ENCODE measurements around the gene PPARGC1A. TPM values are rescaled to one million over a fixed set of nuclear protein-coding genes. Genes with fewer than 3 reads are reported as not detected.

The PPARGC1A gene
- total and polyA plus RNA-seq, 4 donors = 7.7 to 34.6 (median 16.3) TPM

DNA sequence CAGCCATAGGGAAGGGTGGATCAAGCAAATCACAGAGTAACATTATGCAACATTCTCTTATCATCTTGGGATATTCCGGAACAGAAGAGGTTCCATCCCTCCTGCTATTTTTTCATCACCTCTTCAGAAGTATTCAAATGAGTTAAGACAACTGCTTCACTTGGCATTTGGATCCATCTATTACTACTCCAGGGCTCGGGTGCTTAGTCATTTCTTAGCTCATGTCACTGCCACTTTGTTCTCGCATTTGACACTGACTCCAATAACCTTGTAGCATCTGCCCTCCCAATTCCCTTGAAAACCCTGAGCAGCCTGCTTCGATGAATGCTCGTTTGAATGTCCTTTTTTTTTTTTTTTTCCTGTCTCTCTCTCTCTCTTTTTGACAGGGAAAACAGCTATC is 114.9 kb downstream of the PPARGC1A start:
- Histone ChIP-seq H3K27me3 (ENCODE audit: control insufficient read depth in 4 of 4, insufficient read depth in 4 of 4, low read length in 3 of 4) (no peaks in the 10 kb centered on the region), H3K9ac (ENCODE audit: low read depth in 1 of 2, low read length in 2 of 2) (no peak overlapping the region), H3K9me3 (ENCODE audit: control insufficient read depth in 4 of 4, low read length in 3 of 4) (no peaks in the 10 kb centered on the region), H3K4me3 (ENCODE audit: low read depth in 1 of 3, low read length in 3 of 3) (no peak overlapping the region), H3K36me3 (ENCODE audit: control insufficient read depth in 4 of 4, insufficient read depth in 3 of 4, low read depth in 1 of 4, low read length in 3 of 4) (no peaks in the 10 kb centered on the region), H3K4me1 (ENCODE audit: control insufficient read depth in 4 of 4, insufficient read depth in 4 of 4, low read length in 3 of 4) (no peaks in the 10 kb centered on the region), H3K27ac (ENCODE audit: low read depth in 1 of 2, low read length in 2 of 2) (no peak overlapping the region)
- WGBS = 81% methylated on average over 5 of the region's 5 CpGs
- DNase-seq (ENCODE audit: low spot score) = no peak
- TF ChIP-seq TAF1 (conservative IDR thresholded peaks at IDR 0.05) (no peak), RXRA (IDR thresholded peaks at IDR 0.05) (no peak), GABPA (IDR thresholded peaks at IDR 0.05 in 1 of 2, conservative IDR thresholded peaks at IDR 0.05 in 1 of 2) (no peak), HNF4A (conservative IDR thresholded peaks at IDR 0.05) (no peak), JUND (IDR thresholded peaks at IDR 0.05) (no peak), MAX (IDR thresholded peaks at IDR 0.05) (no peak), ATF3 (IDR thresholded peaks at IDR 0.05) (no peak), HNF4G (IDR thresholded peaks at IDR 0.05) (no peak)
- TF ChIP-seq, protein P1, sequence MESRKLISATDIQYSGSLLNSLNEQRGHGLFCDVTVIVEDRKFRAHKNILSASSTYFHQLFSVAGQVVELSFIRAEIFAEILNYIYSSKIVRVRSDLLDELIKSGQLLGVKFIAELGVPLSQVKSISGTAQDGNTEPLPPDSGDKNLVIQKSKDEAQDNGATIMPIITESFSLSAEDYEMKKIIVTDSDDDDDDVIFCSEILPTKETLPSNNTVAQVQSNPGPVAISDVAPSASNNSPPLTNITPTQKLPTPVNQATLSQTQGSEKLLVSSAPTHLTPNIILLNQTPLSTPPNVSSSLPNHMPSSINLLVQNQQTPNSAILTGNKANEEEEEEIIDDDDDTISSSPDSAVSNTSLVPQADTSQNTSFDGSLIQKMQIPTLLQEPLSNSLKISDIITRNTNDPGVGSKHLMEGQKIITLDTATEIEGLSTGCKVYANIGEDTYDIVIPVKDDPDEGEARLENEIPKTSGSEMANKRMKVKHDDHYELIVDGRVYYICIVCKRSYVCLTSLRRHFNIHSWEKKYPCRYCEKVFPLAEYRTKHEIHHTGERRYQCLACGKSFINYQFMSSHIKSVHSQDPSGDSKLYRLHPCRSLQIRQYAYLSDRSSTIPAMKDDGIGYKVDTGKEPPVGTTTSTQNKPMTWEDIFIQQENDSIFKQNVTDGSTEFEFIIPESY (IDR thresholded peaks at IDR 0.05) = no peak

DNA sequence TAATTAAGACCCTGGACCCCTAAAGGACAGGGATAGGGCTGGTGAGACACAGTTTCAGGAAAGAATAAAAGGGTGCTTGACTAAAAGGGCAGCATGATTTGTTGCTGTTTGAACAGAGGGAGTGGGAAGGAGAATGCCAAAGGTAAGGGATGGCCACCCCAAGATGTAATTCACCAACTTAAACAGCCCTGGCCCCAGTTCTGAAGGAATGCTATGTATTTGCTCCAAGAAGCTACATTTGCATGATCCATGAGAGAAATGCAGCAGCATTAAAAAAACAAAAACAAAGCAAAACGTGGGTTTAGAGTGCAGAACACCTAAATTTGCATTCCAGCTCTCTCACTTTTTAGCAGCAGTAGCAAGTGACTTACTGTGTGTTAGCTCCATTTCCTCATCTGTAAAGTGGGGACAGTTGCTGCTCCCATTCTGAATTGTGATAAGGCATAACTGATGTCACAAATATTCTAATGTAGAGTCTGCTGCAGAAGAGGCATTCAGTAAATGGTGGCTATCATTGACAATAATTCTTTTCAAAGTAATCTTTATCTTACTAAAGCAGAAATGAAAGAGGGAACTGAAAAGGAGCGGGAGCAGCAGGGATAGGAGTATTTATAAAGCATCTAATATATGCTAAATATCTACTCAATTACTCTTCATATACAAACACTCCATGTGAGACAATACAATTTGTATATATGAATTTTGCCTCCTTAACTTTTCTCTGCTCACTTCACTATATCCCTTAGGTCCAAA is 115.8 kb downstream of the PPARGC1A start:
- Histone ChIP-seq H3K4me1 (ENCODE audit: control insufficient read depth in 4 of 4, insufficient read depth in 4 of 4, low read length in 3 of 4) (no peaks in the 10 kb centered on the region), H3K9me3 (ENCODE audit: control insufficient read depth in 4 of 4, low read length in 3 of 4) (no peaks in the 10 kb centered on the region), H3K9ac (ENCODE audit: low read depth in 1 of 2, low read length in 2 of 2) (no peak overlapping the region), H3K4me3 (ENCODE audit: low read depth in 1 of 3, low read length in 3 of 3) (no peak overlapping the region), H3K27me3 (ENCODE audit: control insufficient read depth in 4 of 4, insufficient read depth in 4 of 4, low read length in 3 of 4) (no peaks in the 10 kb centered on the region), H3K36me3 (ENCODE audit: control insufficient read depth in 4 of 4, insufficient read depth in 3 of 4, low read depth in 1 of 4, low read length in 3 of 4) (no peaks in the 10 kb centered on the region), H3K27ac (ENCODE audit: low read depth in 1 of 2, low read length in 2 of 2) (no peak overlapping the region)
- 76% methylated on average over 2 of the region's 2 CpGs for WGBS
- TF ChIP-seq FOXA2 (IDR thresholded peaks at IDR 0.05) (no peak), RAD21 (IDR thresholded peaks at IDR 0.05) (no peak), JUND (IDR thresholded peaks at IDR 0.05) (no peak), GABPA (IDR thresholded peaks at IDR 0.05 in 1 of 2, conservative IDR thresholded peaks at IDR 0.05 in 1 of 2) (no peak), SP1 (IDR thresholded peaks at IDR 0.05) (no peak)
- TF ChIP-seq, protein P1 (IDR thresholded peaks at IDR 0.05) = no peak
- no peak for DNase-seq (ENCODE audit: low spot score)

DNA sequence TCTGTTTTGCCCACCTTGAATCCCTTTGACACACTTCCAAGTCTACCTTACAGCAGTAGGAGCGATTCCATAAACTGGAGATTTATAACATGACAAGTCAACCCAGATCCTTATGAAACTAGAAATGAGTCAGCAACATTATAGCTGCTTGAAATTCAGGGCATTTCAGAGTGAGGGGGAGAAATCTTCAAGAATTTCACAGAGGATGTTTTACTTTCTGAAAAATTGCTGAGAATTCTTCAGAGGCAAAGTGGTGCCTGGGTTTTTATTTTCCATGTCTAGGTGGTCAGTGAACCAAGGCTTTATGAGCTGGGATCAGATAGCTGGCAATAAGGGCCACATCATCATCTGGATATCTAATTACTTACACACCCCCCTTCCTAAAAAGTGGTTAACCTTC is 119.8 kb downstream of the PPARGC1A start:
- H3K4me3 ChIP-seq (ENCODE audit: low read depth in 1 of 3, low read length in 3 of 3) = no peak overlapping the region
- no peak for DNase-seq (ENCODE audit: low spot score)
- 74% methylated on average over 1 of the region's 1 CpG for WGBS
- no peaks in the 10 kb centered on the region for H3K9me3 ChIP-seq (ENCODE audit: control insufficient read depth in 4 of 4, low read length in 3 of 4)
- H3K27ac ChIP-seq (ENCODE audit: low read depth in 1 of 2, low read length in 2 of 2) = no peak overlapping the region
- TF ChIP-seq FOXA2 (IDR thresholded peaks at IDR 0.05) (no peak), FOXA1 (IDR thresholded peaks at IDR 0.05) (no peak), ATF3 (IDR thresholded peaks at IDR 0.05) (no peak), YY1 (IDR thresholded peaks at IDR 0.05) (no peak), EGR1 (IDR thresholded peaks at IDR 0.05; ENCODE audit: low read depth in 2 of 2) (no peak), TAF1 (conservative IDR thresholded peaks at IDR 0.05) (no peak)
- TF ChIP-seq, protein P2, sequence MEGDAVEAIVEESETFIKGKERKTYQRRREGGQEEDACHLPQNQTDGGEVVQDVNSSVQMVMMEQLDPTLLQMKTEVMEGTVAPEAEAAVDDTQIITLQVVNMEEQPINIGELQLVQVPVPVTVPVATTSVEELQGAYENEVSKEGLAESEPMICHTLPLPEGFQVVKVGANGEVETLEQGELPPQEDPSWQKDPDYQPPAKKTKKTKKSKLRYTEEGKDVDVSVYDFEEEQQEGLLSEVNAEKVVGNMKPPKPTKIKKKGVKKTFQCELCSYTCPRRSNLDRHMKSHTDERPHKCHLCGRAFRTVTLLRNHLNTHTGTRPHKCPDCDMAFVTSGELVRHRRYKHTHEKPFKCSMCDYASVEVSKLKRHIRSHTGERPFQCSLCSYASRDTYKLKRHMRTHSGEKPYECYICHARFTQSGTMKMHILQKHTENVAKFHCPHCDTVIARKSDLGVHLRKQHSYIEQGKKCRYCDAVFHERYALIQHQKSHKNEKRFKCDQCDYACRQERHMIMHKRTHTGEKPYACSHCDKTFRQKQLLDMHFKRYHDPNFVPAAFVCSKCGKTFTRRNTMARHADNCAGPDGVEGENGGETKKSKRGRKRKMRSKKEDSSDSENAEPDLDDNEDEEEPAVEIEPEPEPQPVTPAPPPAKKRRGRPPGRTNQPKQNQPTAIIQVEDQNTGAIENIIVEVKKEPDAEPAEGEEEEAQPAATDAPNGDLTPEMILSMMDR (IDR thresholded peaks at IDR 0.05; ENCODE audit: low read depth, low read length, missing input control) = no peak
- TF ChIP-seq, protein P1 (IDR thresholded peaks at IDR 0.05) = no peak
- H3K27me3 ChIP-seq (ENCODE audit: control insufficient read depth in 4 of 4, insufficient read depth in 4 of 4, low read length in 3 of 4) = no peaks in the 10 kb centered on the region
- H3K4me1 ChIP-seq (ENCODE audit: control insufficient read depth in 4 of 4, insufficient read depth in 4 of 4, low read length in 3 of 4) = no peaks in the 10 kb centered on the region
- H3K9ac ChIP-seq (ENCODE audit: low read depth in 1 of 2, low read length in 2 of 2) = no peak overlapping the region
- H3K36me3 ChIP-seq (ENCODE audit: control insufficient read depth in 4 of 4, insufficient read depth in 3 of 4, low read depth in 1 of 4, low read length in 3 of 4) = no peaks in the 10 kb centered on the region

Measured in liver (tissue), 9 donors.